Kidney capillary endothelial cell (primary cell): Measurements from ENCODE around the gene NARS2.
"Not testable (repeated sequence)": the region's sequence is repeated elsewhere in the genome, so short reads cannot be mapped to it uniquely, and the experiment has no call there.

Experiments
- DNase-seq: peaks from one replicate; pipeline ENCODE4 v3.0.0-alpha.2; 2018; ENCODE audit warnings: low spot score

NARS2 gene

GRCh38 chr11:78576549-78577097, 2.0 kb upstream of the NARS2 start:
- DNase-seq: no peak

GRCh38 chr11:78575478-78575877, 814 bp upstream of the NARS2 start:
- no peak for DNase-seq

DNA sequence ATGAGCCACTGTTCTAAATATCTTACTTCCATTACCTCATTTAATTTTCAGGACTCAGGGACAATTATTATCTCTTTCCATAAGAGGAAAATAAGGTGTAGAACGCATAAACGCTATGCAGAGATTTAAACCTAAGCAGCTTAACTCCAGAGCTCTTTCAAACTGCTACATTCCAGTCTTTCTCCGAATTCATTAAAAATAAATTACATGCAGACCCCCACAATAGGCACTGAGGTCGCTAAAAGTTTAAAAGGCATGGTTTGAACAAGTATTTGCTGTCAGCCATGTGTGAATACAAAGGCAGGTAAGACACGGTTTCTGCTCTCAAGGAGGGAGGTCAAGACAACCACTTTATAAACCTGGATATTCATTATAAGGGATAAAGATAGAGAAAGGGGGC, 983 bp downstream of the NARS2 start:
- no peak for DNase-seq

DNA sequence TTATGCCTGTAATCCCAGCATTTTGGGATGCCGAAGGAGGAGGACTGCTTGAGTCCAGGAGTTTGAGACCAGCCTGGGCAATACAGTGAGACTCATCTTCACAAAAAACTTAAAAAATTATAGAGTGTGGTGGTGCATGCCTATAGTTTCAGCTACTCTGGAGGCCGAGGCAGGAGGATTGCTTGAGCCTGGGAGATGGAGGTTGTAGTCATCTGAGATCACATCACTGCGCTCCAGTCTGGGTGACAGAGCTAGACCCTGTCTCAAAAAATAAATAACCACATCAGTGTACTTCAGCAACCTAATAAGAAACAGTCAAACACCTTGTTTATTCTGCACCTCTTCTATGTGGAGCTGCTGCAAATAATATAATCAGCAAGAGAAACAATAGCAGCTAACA, 1.4 kb downstream of the NARS2 start:
- no peak for DNase-seq

DNA sequence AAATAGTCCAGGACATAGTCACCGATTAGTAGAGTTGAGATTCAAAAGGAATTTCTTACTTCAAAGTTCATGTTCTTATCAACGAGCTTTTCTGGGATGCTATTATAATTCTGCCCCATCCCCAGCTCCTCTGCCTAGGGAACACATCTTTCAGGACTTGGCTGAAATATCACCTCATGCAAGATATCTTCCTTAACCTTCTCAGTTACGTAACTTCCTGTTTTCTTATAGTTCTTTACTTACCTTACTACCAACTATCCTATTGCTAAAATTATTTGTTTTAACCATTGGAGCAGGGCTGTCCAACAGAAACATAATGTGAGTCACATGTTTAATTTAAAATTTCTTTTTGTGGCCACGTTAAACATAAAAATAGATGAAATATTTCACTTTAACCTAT, 2.3 kb downstream of the NARS2 start:
- DNase-seq: no peak

GRCh38 chr11:78570031-78570430, 4.6 kb downstream of the NARS2 start:
- DNase-seq: no peak

DNA sequence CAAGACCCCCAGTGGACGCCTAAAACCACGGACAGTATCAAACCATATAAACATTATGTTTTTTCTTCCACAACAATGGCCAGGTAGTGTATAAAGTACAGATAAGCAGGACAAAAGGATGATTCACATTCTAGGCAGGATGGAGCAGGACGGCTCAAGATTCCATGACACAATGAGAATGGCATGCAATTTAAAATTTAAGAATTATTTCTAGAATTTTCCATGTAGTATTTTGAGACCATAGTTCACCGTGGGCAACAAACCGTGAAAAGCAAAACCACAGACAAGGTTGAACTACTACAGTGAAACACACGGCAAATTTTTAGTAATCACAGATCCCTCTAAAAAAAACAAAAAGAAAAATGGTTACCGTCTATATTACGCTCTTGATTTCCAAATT, 7.5 kb downstream of the NARS2 start:
- peak; percentile 26 for DNase-seq

DNA sequence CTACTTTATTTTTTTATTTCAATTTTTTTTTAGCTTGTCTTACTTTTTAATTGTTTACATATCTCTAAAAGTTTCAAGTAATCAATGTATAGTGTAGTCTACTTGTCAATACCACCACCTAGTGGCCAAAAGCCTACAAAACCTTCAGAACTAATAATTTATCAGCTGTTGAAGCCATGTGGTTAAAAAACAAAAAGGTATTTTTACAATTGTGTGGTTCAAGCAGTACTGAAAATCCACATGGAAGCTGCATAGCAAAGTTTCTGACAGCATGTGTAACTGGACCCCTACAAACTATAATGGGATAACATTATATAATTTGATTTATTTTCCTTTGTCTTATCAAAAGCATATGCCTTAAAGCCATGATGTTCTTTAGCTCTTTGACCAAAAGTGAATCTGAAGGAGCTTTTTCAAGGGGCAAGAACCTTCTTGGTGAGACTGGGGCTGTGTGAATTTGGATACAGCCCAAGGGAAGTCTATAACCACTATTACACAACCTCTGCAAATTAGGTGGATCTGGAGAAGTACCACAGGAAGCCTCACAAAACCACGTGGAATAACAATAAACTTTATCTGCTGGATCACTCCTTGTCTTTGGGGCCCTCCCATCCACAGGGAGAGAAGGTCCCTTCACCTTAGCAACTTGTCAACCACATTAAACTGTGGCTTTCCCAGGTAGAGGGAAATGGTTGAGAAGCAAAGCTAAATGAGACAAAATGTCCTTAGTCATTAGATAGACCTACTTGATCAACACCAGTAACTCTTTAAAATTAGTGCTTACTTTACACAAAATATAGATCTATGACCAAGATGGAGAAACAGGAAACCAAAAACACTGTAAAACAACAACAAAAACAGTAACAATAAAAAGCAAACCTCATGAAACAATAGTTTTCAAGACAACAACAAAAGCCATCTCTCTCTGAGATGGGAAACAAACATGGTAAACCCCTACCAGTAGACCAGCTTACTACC, 9.9 kb downstream of the NARS2 start:
- DNase-seq: peak; percentile 71

DNA sequence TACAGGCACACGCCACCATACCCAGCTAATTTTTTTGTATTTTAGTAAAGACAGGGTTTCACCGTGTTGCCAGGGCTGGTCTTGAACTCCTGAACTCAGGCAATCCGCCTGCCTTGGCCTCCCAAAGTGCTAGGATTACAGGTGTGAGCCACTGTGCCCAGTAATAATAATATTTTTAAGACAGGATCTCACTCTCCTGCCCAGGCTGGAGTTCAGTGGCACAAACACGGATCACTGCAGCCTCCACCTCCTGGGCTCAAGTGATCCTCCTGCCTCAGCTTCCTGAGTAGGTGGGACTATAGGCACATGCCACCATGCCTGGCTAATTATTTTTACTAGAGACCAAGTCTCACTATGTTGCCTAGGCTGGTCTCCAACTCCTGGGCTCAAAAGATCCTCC, 10.6 kb downstream of the NARS2 start:
- DNase-seq: not testable (repeated sequence)

- not testable (repeated sequence) for DNase-seq
Observed at GRCh38 chr11:78563090-78563489, 11.6 kb downstream of the NARS2 start.

GRCh38 chr11:78562398-78562797, 12.3 kb downstream of the NARS2 start:
- peak; percentile 57 for DNase-seq

DNA sequence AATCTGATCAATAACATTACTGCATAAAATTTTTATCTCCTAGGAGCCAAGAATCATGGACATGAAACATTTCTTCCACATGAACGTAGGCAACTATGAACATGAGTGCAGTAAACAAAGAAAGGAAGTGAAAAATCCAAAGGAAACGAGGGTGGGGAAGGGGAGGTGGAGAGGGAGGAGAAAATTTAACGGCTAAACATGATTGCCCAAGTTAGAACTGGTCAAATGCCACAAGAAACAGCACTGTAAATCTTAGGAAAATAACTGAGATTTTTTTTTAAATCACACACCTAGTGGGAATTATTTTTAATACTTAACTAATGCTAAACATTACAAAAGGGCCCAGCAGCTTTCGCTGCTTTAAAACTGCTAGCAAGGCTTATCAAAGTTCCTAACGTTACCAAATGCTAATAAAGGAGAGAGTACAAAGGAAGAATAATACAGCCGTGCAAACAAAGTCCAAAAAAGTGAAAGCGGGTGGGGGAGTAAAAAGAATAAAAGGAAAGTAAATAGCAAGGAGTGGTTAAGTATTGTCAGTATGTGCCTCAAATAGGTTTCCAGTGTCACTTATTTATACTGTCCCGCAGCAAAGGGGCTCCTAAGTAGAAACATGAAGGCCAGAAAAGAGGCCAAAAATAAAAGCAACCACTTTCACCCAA, 13.7 kb downstream of the NARS2 start:
- peak; percentile 44 for DNase-seq

- no peak for DNase-seq
Observed at GRCh38 chr11:78560153-78560552, 14.5 kb downstream of the NARS2 start.

DNA sequence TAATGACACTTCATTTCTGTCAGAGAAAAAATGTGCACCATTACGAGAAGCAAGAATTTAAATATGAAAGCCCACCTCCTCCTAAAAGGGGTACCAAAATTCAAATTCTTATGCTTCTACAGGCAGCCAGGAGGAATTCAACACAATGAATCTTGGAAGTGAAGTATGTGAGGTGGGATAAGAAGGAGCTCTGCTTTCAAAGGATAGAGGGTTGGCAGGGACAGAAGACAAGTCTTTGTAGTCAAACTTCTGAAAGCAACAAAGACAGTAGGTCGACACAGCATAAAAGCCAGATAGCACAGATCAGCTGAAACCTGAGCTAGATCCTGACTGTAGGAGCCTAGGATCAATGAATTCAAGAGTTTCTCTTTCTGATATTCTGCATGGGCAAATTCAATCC, 17.4 kb downstream of the NARS2 start:
- no peak for DNase-seq

DNA sequence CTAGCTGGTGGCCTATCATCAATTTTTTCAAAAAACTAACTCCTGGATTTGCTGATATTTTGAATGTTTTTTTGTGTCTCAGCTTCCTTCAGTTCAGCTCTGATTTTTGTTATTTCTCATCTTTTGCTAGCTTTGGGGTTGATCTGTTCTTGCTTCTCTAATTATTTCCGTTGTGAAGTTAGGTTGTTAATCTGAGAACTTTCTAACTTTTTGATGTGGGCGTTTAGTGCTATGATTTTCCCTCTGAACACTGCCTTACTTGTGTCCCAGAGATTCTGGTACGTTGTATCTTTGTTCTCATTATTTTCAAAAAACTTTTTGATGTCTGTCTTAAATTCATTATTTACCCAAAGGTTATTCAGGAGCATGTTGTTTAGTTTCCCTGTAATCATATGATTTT, 19.1 kb downstream of the NARS2 start:
- no peak for DNase-seq

- no peak for DNase-seq
Observed at GRCh38 chr11:78552881-78553280, 21.8 kb downstream of the NARS2 start.

- DNase-seq: not testable (repeated sequence)
Observed at GRCh38 chr11:78552139-78552538, 22.5 kb downstream of the NARS2 start.

- no peak for DNase-seq
Observed at GRCh38 chr11:78551066-78551465, 23.6 kb downstream of the NARS2 start.

DNA sequence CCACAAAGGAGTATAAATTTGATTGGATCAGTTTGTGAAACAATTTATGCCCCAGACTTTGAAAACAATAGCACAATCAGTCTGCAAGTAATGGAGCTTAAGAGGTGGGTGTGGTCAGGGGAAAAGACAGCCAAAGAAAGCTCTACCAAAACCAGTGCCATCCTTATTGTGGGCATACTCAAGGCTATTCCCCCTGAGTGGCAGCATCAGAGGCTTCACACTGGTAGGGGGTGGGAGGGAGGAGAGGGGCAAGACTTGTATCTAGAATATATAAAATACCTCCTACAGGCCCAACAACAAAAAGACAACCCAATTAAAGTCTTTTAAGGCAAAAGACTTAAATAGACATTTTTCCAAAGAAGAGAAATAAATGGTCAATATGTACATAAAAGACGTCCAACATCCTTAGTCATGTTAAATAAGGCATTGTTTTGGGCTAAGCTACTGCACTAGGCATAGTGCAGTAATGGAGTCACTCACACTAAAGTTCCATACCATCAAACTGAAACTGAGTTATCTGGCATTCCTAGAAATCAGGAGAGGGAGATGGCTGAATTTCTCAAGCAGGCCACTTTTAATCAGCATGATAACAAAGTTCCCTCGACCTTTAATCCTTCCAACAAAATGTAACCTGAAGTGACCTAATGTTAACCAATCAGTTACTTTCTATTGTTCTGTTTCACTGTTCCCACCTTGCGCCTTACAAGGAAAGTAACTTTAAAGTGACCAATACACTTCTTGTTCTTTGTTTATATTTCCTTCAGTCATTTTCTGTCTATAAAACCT, 24.8 kb downstream of the NARS2 start:
- DNase-seq: no peak

DNA sequence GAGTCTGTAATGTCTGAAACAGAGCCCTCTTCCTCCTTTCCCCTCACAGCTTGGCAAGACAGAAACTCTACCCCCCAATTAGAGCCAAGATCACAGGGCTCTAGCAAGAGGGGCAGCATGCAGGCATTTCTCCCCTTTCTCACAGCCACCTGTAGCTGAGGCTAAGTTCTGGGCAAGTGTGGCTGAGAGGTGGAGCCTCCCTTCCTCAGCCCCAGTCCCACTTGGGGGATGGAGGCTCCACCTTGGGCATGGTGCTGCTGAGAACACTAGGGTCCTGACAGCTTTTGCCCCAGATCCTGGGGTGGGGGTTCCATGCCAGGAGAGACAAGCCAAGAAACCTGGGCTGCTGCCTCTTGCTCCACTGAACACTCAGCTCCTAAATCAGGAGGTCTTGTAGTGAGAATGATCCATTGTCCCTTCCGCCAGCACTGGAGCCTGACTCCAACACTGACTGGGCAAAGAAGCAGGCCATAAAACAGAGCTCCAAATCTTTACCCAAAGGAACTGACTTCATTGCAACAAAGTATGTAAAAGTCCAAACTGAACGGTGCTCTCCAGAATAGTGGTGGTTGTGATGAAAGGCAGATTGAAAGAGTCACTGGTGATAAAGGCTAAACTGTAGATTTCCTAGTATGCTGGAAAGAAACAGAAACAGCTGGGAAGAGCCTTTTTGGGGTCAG, 25.6 kb downstream of the NARS2 start:
- no peak for DNase-seq

- no peak for DNase-seq
Observed at GRCh38 chr11:78547931-78548705, 26.5 kb downstream of the NARS2 start.
